GM19468 (cell line): Measurements from ENCODE around the gene C17orf113.

ENCODE experiments used
- ATAC-seq: cut with Tn5 transposase; IDR thresholded peaks from one replicate; pipeline ENCODE4 v1.9.1; 2021; ENCODE audit warnings: mild to moderate bottlenecking, moderate library complexity, moderate number of reproducible peaks; ENCODE audit not compliant: unreplicated experiment; ENCODE audit errors: extremely low read depth

Gene C17orf113

GRCh38 chr17:41989702-41990419 lies 60.5 kb downstream of the C17orf113 start:
- ATAC-seq, result no peak

- no peak for ATAC-seq
These were observed 62.0 kb downstream of the C17orf113 start for GRCh38 chr17:41988418-41988817.
